HUDEP-2 (cell line): ENCODE measurements around the gene ARVCF.

ENCODE experiments used
- DNase-seq, 76 experiments: peaks; one replicate each; lab custom pipeline; 2025; ENCODE audit not compliant: unreplicated experiment in 76 of 76; lab: John Stamatoyannopoulos, UW

ARVCF gene

DNA sequence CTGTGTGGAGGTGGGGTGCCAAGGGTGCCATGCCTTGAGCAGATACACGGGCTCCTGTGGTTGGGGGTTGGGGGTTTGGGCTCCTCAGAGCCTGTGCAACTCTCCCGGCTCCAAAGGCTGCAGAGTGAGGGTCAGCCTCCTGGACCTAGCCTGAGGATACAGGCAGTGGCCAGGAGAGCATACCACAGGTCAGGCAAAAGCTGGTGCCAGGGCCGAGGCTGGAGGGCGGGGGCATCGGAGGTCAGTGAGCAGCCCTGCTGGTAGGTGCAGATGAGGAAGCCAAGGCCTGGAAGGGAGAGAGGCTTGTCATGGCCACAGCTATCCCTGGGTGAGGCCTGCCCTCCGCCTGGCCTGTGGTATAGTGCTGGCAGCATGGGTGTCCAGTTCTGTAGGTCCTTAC lies 37.9 kb upstream of the ARVCF start:
- DNase-seq, result no peak

DNA sequence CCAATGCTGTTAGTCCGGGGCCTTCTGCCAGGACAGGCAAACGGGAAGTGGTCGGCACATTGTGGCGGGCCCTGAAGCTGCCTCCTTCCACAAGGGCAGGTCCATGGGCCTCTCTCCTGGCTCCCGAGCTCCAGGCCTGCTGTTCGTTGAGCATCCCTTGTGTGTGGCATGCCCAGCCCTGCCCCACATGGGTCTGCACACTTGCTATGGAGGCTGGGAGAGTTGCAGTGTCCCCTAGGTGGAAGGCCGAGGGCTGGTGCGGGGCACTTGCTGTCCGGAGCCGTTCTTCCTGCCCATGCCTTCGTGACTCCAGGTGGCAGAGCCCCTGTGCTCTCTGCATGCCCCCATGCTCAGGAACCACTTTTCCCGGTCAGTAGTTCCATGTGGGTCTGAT lies 37.4 kb upstream of the ARVCF start:
- DNase-seq, result no peak

DNA sequence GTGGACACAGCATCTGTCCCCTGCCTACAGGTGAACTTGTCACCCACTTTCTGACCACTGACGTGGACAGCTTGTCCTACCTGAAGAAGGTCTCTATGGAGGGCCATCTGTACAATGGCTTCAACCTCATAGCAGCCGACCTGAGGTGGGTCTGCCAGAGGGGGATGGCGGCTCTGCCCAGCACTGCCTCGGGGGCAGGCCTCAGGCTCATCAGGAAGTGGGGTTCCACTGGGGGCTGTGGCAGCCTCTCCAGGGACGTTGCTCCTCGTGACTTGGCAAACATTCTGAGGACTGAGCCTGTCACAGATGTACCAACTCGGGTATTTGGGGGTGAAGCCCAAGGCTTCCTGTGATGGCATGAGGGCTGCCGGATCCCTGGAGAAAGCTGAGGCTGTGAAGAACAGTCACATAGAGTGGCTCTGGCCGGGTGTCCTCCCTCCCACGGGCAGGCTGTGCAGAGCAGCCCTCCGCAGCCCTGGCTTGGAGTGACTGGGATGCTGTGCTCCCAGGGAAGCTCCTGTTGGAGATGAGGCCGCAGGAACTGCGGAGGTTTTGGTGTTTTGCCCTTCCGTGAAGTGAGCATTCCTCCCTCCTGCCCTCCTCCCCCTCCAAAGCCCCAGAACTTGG lies 36.9 kb upstream of the ARVCF start:
- no peak for DNase-seq

DNA sequence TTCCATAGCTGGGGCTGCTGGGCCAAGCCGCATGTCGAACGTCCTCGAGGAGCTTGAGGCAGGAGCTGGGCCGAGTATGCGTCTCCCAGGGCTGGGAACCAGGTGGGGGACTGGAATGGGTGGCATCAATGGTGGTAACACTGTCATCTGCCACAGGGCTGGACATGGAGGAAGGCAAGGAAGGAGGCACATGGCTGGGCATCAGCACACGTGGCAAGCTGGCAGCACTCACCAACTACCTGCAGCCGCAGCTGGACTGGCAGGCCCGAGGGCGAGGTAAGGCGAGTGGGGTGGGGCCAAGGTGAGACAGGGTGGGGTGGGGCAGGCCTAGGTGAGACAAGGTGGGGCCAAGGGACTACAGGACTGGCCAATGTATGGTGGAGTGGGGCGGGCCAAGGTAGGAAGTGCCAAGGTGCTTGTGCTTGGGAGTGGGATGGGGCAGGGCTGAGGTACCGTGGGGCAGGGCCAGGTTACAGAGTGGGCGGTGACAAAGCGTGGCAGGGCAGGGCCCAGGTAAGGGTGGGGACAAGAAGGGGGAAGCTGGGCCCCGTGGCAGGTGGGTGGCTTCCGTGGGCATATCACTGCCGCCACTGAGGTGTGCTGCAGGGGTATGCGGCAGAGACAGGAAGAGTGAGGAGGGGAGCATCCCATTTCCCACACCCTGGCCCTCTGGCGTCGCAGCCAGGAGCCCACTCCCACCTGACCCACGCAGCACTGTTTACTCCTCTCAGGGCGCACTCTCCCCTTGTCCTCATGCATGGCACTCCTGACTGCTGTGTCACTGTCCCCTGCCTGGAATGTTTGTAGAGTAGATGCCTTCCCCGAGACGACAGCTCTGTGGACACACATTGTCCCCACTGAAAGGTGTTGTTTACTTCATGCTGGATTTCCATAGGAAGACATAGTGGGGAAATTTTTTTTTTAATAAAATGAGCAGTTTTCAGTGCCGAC lies 36.0 kb upstream of the ARVCF start:
- DNase-seq, result no peak

DNA sequence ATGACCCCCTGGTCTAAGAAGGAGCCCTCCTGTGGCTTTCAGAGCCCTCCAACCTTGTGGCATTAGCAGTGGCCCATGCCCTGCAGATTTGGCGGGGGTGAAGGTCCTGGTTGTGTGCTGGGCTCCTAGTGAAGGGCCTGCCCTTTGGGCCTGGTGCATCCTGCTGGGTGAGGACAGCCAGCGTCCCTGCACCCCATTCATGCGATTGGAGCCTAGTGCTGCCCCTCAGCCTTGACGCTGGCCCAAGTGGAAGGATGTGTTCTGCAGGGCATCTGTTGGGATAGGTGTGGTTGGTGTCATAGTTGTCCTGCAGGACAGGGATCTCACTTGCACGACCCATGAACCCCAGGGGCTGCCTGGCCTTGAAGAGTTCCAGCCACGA lies 35.3 kb upstream of the ARVCF start:
- DNase-seq, result no peak

DNA sequence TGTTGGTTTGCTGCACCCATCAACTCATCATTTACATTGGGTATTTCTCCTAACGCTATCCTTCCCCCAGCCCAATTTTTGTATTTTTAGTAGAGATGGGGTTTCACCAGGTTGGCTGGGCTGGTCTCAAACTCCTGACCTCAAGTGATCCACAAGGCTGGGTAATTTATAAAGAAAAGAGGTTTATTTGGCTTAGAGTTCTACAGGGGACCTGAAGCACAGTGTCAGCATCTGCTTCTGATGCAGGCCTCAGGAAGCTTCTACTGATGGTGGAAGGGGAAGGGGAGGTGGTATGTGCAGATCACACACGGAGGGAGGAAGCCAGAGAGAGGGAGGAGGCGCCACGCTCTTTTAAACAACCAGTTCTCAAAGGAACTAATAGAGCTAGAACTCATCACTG lies 30.1 kb upstream of the ARVCF start:
- DNase-seq, result no peak

DNA sequence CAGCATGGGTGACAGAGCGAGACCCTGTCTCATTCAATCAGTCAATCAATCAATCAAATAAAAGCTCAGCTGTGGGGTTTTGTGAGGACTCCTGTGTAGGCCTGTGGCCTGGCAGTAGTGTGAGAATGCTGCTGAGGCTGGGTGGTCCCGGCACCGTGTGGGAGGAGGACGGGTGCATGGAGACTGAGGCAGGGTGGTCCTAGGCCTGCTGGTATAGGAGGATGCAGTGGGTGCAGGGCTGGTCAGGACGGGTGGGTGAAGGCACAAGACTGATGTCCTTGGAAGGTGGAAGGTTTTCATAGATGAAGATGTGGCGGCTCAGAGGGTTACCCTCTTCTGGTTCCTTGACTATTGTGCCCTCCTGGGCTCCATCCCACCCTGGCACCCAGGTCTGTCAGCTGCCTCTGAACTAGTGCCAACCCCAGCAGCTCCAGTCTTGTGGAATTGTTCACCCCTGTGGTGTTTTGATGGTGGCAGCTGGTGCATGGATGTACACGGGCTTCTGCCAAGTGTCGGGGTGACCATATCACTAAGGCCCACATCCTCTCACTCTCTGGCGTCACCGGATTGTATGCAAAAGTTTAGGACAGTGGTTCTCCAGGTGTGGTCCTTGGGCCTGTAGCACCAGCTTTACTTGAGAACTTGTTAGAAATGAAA lies 28.0 kb upstream of the ARVCF start:
- DNase-seq, result no peak

DNA sequence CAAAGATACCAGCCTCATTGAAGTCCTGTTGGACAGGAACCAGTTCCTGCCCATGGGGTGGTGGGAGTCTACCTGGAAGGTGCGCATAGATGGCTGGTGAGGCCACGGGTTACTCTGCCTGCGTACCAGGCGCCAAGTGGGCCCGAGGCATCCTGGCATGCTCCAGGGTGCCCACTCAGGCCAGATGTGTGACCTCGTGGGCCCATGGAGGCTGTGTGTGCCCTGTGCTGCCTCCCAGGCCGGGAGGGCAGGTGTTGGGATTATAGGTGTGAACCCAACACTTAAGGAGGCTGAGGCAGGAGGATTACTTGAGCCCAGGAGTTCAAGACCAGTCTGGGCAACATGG lies 27.3 kb upstream of the ARVCF start:
- DNase-seq, result no peak

DNA sequence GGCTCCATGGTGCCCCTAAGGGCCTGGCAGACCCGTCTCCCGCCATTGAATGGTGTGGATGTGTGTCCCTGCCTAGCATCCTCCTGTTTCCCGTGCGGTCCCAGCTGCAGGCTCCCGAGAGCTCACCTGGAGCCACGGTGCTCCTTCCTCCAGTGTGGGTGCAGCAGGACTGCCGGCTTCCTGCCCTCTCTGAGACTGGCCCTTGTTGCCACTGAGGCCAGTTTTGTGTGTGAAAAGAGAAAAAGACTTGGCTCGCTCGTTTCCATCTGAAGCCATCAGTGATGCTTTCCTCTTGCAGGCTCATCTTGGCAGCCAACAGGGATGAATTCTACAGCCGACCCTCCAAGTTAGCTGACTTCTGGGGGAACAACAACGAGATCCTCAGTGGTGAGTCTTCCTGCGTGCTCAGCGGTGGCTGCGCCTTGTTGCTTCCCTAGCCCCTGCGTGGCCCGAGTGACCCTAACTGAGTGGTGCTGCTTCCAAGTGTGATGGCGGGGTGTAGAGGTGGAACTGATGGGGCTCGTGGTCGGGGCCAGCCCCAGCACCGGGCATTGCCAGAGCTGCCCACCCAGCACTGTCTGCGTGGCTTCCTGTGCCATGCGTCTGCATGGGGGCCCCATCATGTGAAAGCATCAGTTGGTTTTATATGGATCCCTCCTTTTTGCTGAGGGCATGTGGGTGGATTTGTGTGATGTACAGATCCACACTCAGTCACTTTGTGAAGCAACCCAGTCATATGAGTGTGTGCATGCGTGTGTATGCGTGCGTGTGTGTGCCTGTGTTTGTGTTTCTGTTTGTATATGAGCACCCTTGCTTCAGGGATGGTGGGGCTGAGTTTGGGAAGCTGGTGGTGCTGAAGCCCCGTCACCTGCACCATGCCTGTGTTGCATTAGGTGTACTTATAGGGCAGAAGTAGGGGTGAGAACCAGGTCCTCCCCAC lies 26.7 kb upstream of the ARVCF start:
- no peak for DNase-seq

DNA sequence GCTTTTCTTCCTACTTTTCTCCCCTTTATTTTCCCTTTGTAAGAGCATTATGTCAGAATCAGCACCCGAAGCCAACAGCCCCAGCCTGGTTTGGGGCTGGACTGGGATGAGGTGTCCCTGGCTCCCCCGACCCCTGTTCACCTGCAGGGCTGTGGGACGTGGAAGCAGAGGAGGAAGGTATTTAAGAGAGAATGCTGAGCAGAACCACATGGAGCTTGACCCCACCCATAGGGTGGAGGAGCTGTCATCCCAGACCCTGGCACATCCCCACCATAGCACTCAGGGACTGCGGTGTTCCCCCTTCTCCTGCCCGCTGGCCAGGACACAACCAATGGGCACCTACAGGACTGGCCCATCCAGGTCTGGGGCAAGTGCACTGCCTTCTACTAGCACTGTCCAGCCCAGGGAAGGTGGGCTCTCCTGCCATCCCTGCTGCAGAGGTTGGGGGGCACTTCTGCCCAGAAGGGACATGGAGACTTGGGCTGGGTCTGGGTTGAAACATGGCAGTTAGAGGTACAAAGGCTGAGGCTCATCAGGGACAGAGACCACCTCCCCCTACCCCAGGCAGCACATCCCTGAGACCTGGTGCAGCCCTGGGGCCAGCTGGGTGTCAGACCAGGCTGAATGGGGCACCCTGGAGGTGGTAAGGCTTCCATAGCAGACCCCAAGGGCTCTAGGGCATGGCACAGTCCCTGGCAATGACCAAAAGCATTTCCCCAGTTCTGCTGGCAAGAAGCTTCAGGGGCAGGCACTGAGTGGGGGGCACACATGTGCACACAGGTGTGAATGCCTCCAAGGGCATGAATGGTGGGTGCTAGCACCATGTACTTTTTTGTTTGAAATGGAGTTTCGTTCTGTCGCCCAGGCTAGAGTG lies 23.9 kb upstream of the ARVCF start:
- no peak for DNase-seq

DNA sequence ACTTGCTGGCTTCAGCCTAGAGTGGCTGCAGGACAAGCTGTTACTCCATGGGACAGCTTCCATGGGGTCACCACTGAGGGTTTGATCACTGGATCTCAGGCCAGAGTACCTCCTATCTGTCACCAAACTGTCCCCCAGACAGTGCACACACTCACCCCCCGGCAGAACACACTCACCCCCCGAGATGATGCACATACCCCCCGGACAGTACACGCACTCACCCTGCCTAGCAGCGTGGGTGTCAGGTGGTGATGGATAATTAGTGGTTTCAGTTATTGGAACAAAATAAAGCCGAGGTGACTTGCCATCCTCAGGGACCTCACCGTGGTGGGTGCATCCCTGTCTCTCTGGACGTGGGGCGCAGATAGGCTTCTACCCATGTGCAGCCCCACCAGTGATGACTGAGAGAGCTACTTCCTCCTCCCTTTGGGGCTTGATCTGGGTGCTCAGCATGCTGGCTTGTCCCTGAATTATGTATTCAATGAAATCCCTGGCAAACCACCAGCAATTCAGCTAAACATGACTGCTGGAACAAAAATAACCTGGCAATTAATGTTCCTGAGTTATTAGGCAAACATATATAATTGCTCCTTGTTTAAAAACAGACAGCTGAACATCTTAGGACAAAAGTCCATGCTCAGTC lies 23.2 kb upstream of the ARVCF start:
- DNase-seq, result no peak

DNA sequence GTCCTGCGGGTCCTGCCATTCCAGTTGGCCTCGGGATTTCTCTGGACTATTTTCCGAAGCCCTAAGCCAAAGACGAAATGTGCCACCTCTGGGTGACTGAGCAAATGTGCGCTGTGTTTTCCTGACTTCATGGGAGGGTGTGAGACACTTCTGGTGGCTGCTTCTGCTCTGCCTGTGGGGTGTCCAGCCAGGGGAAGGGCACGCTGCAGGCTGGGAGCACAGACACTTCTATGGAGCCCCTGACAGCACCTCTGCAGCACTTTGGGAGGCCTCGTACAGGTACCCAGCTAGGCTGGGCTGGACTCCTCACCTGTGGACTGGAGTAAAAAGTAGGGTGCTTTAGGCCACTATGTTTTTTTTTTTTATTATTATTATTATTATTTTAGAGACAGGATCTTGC lies 22.0 kb upstream of the ARVCF start:
- DNase-seq, result no peak

DNA sequence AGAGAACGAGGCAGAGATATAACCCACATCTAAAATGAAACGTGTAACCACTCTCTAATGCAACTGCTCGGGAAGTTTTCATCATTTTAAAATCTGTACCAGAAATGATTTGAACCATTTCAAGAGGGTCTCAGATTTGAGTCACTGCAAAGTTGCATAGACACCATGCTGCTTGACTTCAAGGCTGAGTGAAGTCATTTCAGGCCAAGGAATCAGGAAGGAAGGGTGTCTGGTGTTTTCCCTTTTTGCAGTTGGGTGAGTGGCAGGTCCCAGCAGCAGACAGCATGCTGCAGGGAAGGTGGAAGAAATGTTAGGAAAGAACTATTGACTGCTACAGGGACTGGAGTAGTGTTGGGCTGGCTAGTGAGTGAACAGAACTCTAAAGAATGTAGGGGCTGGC lies 20.8 kb upstream of the ARVCF start:
- DNase-seq, result no peak

DNA sequence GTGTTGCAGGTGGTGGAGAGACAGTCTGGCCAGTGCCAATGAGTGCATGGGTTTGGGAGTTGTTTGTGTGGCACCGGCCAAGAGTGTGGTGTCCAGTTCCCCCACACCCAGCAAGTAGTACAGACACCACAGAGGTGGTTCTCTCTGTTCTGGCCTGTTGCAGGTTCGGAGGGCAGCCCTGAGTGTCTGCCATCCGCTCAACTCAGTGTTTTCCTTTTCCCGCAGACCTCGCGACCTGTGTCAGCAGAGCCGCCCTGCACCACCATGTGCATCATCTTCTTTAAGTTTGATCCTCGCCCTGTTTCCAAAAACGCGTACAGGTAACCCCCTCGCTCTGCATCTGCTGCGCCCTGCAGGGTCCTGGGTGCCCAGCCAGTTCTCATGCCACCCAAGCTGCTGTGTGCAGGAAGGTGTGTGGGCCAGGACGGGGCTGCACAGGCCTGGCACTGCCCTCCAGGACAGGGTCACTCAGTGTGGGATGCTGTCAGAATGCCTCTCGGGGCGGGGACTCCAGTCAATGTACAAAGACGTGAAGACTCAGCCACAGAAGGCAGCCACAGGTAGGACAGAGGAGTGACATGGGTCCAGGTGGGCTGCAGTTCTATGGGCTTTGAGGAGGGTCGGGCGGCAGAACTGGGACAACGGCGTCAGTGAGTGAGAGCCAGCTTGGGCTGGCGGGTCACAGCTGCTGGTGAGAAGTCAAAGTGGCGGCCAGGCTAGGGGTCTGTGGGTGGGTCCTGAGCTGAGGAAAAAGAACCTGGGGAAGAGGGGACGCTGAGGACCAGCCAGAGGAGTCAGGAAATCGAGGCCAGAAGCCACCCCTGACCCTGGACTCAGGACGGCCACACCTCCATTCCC lies 20.1 kb upstream of the ARVCF start:
- no peak for DNase-seq

DNA sequence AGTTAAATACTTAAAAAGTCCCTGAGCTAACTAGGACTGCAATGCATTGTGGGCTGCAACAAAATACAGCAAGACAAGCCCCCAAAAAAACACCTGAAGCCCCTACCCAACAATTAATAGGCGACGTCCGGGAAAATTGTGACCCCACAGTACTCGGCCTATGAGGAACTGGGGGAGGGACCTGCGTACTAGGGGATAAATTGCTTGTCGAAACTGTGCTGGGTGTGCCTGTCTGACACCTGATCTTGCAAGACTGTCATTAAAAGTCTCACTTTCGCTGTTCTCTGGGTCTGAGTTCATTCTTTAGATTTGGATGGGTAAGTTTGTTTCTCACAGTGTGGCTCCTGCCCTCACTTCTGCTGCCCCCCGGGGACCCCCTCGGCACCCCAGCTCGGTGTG lies 19.5 kb upstream of the ARVCF start:
- DNase-seq, result no peak

DNA sequence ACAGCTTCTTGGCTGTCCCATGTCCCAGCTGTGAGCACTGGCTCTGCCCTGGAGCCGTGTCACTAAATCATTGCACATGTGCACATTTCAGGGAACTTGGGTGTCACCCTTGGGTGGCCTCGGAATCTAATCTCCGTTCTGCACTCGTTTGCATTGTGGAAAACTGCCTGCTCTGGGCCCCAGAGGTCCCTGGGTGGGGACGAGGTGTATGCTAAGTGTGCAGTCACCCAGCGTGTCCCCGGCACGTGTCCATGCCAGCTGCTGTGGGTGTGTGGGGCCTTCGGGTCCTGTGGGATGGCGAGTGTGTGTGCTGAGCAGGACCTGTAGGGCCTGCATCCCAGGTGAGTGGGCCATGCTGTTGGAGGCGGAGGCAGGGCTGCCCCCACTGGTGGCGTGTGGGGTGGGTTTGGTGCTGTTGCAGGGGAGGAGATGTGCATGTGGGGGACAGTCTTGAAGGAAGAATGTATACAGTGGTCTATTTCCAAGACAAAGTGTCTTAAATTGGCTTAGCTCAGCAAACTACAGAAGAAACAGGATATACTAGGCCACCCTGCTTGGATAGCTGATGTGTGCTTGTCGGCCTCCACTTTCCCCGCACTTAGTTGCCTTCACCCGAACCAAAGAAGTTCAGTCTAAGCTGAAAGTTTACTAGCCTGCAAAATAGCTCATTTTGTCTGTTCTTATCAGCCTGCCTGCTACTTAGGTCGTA lies 18.9 kb upstream of the ARVCF start:
- peak in 2 of 76 experiments; percentile 12 to 54 for DNase-seq

DNA sequence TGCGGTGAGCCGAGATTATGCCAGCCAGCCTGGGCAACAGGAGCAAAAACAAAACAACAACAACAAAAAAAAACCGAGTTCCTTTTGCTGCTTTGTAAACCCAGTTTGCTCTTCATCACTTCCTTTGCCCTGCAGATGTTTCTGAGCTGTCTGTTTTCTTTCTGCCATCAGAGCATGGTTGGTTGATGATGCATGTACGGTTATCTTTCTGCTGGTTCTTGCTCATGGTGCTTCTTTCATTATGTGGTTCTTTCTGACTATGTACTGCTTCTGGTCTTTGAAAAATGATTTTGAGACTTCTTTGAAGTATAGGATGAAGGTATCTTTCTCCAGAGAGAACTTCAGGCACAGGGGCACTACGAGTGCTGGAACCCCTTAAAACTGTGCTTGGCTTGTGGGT lies 17.5 kb upstream of the ARVCF start:
- no peak for DNase-seq
